ENCODE measurements around the gene PROSER3. TPM values are rescaled to one million over a fixed set of nuclear protein-coding genes. Genes with fewer than 3 reads are reported as not detected.

Gene PROSER3
- total RNA-seq, 8 experiments from 2014 or later = 3.1 to 19.9 (median 12.7) TPM

DNA sequence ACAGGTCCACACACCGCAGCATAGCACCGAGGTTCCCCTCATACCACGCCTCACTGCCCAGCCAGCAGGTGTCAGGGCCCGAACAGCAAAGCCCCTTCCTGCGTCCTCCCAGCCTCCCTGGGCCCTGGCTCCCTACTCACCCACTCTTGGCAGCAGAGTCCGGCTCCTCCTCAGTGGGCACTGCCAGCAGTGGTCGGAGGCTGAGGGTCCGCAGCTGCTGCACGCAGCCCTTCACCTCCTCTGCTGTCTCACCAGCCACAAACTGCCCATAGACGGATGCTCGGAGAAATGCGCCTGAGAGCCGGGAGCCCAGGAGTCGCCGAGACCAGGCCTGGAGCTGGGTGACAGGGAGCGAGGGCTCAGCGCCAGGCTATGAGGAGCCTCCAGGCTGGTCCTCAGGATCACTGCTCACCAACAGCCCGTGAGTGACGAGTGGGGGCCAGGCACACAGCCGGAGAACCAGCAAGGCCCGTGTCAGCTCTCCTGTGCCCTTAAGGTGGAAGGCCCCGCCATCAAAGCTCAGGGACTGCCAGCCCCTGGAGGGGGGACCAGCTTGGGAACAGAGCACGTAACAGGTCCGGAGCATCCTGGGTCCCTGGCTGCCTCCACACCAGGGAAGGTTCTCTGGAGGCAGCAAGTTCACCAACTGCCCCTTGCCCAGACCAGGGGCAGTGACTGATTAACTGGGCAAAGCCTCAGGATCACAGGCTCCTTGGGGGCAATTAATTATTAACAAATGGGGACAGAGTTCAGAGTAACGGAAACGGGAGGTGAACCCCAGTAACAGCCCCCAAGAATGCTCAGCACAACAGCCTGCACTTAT, 54.5 kb downstream of the PROSER3 start, which contains the start of gene PRODH2:
Gene PRODH2 (minus strand): TSS at position 626 of the 823 bp plus-strand sequence. CDS start 40 bp downstream, at position 586.
- in situ Hi-C loops (cut with MboI; ENCODE audit: low pct_unique_long_range_greater_than_20kb in 2 of 9, low sequenced_read_pairs in 9 of 9, unreplicated experiment in 9 of 9) = no loop called here
- ATAC-seq (replicated peaks in 6 of 8) = no peak

DNA sequence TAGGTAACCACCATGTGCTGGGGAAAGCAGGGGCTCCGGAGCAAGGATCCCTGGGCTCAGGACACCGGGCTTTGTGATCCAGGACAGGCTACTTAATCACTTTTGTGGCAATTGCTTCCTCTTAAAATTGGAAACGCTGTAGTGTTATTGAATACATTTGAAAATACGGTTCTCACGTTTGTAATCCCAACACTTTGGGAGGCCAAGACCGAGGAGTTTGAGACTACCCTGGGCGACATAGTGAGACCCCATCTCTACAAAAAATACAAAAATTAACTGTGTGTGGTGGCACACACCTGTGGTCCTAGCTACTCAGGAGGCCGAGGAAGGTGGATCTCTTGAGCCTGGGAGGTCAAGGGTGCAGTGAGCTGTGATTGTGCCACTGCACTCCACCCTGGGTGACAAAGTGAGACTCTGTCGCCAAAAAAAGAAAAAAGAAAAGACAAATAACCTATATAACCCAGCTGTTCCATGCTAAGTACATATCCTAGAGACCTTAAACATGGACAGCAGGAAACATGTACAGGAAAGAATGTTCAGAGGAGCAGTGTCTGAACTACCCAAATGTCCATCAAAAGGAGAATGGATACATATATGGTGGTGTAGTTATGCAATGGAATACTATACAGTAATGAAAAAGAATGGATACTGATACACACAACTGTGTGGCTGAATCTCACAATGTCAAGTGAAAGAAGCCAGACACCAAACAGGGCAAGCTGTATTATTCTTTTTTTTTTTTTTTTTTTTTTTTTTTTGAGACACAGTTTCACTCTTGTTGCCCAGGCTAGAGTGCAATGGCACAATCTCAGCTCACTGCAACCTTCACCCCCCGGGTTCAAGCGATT, 55.3 kb downstream of the PROSER3 start:
- in situ Hi-C loops (cut with MboI; ENCODE audit: low pct_unique_long_range_greater_than_20kb in 2 of 9, low sequenced_read_pairs in 9 of 9, unreplicated experiment in 9 of 9) = no loop called here
- no peaks in the 10 kb centered on the region for H3K4me1 ChIP-seq (replicated peaks in 1 of 2)
- ATAC-seq (replicated peaks in 6 of 8) = no peak
- H3K4me3 ChIP-seq = no peak overlapping the region
- no peak overlapping the region for H3K27ac ChIP-seq
- WGBS, 10 experiments = 46 to 93% (median 68%) methylated on average over 1 to 10 of the region's 11 CpGs; no CpG with 5 or more reads in 3 of the 10 experiments

More for the DNA sequence above, 54.5 kb downstream of the PROSER3 start, which contains the start of gene PRODH2:
- H3K4me1 ChIP-seq (replicated peaks in 1 of 2) = no peaks in the 10 kb centered on the region
- no peak within 1 kb of the TSS for H3K27ac ChIP-seq
- 56 to 73% (median 61%) methylated on average over 3 to 7 of the region's 26 CpGs; no CpG with 5 or more reads in 7 of the 10 experiments for WGBS, 10 experiments
- no peak within 1 kb of the TSS for H3K4me3 ChIP-seq

DNA sequence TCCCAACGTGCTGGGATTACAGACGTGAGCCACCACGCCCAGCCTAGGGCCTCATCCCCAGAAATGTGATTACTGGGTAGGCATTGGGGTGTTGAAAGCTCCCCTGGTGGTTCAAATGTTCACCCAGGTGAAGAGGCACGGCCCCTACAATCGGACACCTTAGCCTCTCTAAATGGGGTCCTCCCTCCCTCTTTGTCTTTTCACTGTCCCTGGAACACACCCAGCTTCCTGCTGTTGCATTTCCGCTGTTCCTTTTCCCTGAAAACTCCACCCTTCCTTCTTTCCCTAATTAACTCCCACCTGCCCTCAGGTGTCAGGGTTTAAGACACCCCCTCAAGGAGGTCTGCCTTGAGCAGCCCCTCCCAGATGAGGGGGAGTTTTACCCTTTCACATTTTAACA, 58.3 kb downstream of the PROSER3 start:
- in situ Hi-C loops (cut with MboI; ENCODE audit: low pct_unique_long_range_greater_than_20kb in 2 of 9, low sequenced_read_pairs in 9 of 9, unreplicated experiment in 9 of 9) = no loop called here
- Histone ChIP-seq H3K4me1 (replicated peaks in 1 of 2) (peaks cover 0 to 7% of the 10 kb centered on the region in 2 donors), H3K27ac (no peak overlapping the region), H3K4me3 (no peak overlapping the region)
- WGBS, 10 experiments = 0 to 63% (median 40%) methylated on average over 1 to 6 of the region's 6 CpGs; no CpG with 5 or more reads in 3 of the 10 experiments
- no peak for ATAC-seq (replicated peaks in 6 of 8)

DNA sequence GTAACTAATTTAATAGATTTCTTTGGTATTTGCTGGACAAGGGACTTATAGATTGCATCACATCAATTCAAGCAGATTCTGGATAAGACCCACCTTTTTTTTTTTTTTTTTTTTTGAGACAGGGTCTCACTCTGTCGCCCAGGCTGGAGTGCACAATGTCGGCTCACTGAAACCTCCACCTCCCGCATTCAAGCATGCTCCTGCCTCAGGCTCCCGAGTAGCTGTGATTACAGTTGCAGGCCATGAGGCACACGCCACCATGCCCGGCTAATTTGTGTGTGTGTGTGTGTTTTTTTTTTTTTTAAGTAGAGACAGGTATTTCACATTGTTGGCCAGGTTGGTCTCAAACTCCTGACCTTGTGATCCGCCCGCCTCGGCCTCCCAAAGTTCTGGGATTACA, 58.9 kb downstream of the PROSER3 start:
- Histone ChIP-seq H3K27ac (no peak overlapping the region), H3K4me1 (replicated peaks in 1 of 2) (peaks cover 0 to 7% of the 10 kb centered on the region in 2 donors), H3K4me3 (no peak overlapping the region)
- no peak for ATAC-seq (replicated peaks in 6 of 8)
- 50 to 100% (median 80%) methylated on average over 1 to 6 of the region's 9 CpGs; no CpG with 5 or more reads in 1 of the 10 experiments for WGBS, 10 experiments
- in situ Hi-C loops (cut with MboI; ENCODE audit: low pct_unique_long_range_greater_than_20kb in 2 of 9, low sequenced_read_pairs in 9 of 9, unreplicated experiment in 9 of 9) = no loop called here

DNA sequence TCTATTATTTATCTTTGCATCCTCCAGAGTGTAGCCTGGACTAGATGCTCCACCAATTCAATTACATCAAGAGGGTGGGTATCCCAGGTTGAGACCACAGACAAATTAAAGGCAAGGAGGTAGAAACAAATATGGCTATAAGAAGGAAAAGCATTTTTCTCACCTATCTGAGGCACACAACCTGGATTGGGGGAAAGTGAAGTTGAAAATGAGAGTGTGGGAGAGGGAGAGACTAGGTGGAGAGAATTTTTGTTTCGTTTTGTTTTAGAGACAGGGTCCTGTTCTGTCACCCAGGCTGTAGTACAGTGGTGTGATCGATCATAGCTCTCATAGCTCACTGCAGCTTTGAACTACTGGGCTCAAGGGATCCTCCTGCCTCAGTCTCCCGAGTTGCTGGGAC, 60.5 kb downstream of the PROSER3 start:
- no peak for ATAC-seq (replicated peaks in 6 of 8)
- no peak overlapping the region for H3K27ac ChIP-seq
- H3K4me1 ChIP-seq (replicated peaks in 1 of 2) = peaks cover 0 to 7% of the 10 kb centered on the region in 2 donors
- WGBS, 10 experiments = 0 to 67% (median 31%) methylated on average over 1 to 3 of the region's 3 CpGs; no CpG with 5 or more reads in 4 of the 10 experiments
- H3K4me3 ChIP-seq = no peak overlapping the region
- in situ Hi-C loops (cut with MboI; ENCODE audit: low pct_unique_long_range_greater_than_20kb in 2 of 9, low sequenced_read_pairs in 9 of 9, unreplicated experiment in 9 of 9) = no loop called here

Other genes starting within 250 kb of the PROSER3 start
- 10 to 100 TPM in 2 of 8 experiments, 1 to 10 TPM in 3, under 1 TPM in 2, not detected in 1; 0.14 to 49.2 (median 3.1) TPM for gene DMKN, start 244.5 kb upstream of the PROSER3 start, total RNA-seq
- 1 to 10 TPM in 2 of 8 experiments, under 1 TPM in 6; 0.11 to 3.5 (median 0.41) TPM for gene SBSN, start 229.9 kb upstream of the PROSER3 start, total RNA-seq
- gene GAPDHS, start 224.7 kb upstream of the PROSER3 start, total RNA-seq = not detected
- 100 to 1,000 TPM in 2 of 8 experiments, 10 to 100 TPM in 6; 70.4 to 130 (median 89.3) TPM for gene TMEM147, start 212.6 kb upstream of the PROSER3 start, total RNA-seq
- gene ATP4A, start 194.5 kb upstream of the PROSER3 start, total RNA-seq = under 1 TPM in 5 of 8 experiments, not detected in 3; 0.05 to 0.25 (median 0.11) TPM
- gene PMIS2, start 172.0 kb upstream of the PROSER3 start, total RNA-seq = under 1 TPM in 1 of 8 experiments, not detected in 7; 0.66 TPM
- 10 to 100 TPM in 3 of 8 experiments, 1 to 10 TPM in 5; 2.7 to 14.3 (median 9.4) TPM for gene HAUS5, start 145.4 kb upstream of the PROSER3 start, total RNA-seq
- gene RBM42, start 129.1 kb upstream of the PROSER3 start, total RNA-seq = 10 to 100 TPM; 33.4 to 71.7 (median 51.1) TPM
- 1 to 10 TPM in 5 of 8 experiments, under 1 TPM in 3; 0.50 to 3.2 (median 1.4) TPM for gene ETV2, start 116.4 kb upstream of the PROSER3 start, total RNA-seq
- gene COX6B1, start 109.9 kb upstream of the PROSER3 start, total RNA-seq = 100 to 1,000 TPM; 721 to 998 (median 791) TPM
- under 1 TPM in 1 of 8 experiments, not detected in 7; 0.38 TPM for gene UPK1A, start 91.7 kb upstream of the PROSER3 start, total RNA-seq
- gene ZBTB32, start 53.6 kb upstream of the PROSER3 start, total RNA-seq = 10 to 100 TPM in 1 of 8 experiments, 1 to 10 TPM in 4, under 1 TPM in 3; 0.43 to 34.3 (median 2.2) TPM
- gene KMT2B, start 40.2 kb upstream of the PROSER3 start, total RNA-seq = 10 to 100 TPM in 4 of 8 experiments, 1 to 10 TPM in 4; 6.1 to 28.4 (median 11.0) TPM
- gene IGFLR1, start 15.7 kb upstream of the PROSER3 start, total RNA-seq = 1 to 10 TPM; 1.8 to 6.4 (median 4.3) TPM
- 10 to 100 TPM; 14.0 to 33.1 (median 18.9) TPM for gene U2AF1L4, start 12.8 kb upstream of the PROSER3 start, total RNA-seq
- 100 to 1,000 TPM in 2 of 8 experiments, 10 to 100 TPM in 6; 56.4 to 142 (median 84.7) TPM for gene PSENEN, start 12.5 kb upstream of the PROSER3 start, total RNA-seq
- gene LIN37, start 9.6 kb upstream of the PROSER3 start, total RNA-seq = 10 to 100 TPM; 12.6 to 32.0 (median 19.9) TPM
- 1 to 10 TPM in 2 of 8 experiments, under 1 TPM in 6; 0.14 to 1.8 (median 0.68) TPM for gene HSPB6, start 1.1 kb upstream of the PROSER3 start, total RNA-seq
- gene ARHGAP33, start 17.4 kb downstream of the PROSER3 start, total RNA-seq = 10 to 100 TPM in 5 of 8 experiments, 1 to 10 TPM in 2, under 1 TPM in 1; 0.51 to 33.1 (median 16.1) TPM
- gene PRODH2, start 54.7 kb downstream of the PROSER3 start, total RNA-seq = under 1 TPM in 1 of 8 experiments, not detected in 7; 0.52 TPM
- under 1 TPM in 6 of 8 experiments, not detected in 2; 0.05 to 0.85 (median 0.37) TPM for gene NPHS1, start 94.3 kb downstream of the PROSER3 start, total RNA-seq
- gene KIRREL2, start 98.7 kb downstream of the PROSER3 start, total RNA-seq = 1 to 10 TPM in 5 of 8 experiments, under 1 TPM in 3; 0.10 to 6.2 (median 1.3) TPM
- 100 to 1,000 TPM in 5 of 8 experiments, 10 to 100 TPM in 1, 1 to 10 TPM in 2; 4.6 to 397 (median 337) TPM for gene APLP1, start 110.4 kb downstream of the PROSER3 start, total RNA-seq
- gene NFKBID, start 142.4 kb downstream of the PROSER3 start, total RNA-seq = 10 to 100 TPM in 1 of 8 experiments, 1 to 10 TPM in 7; 1.6 to 10.1 (median 3.7) TPM
- 1 to 10 TPM in 2 of 8 experiments, under 1 TPM in 3, not detected in 3; 0.33 to 3.8 (median 0.62) TPM for gene HCST, start 144.4 kb downstream of the PROSER3 start, total RNA-seq
- gene TYROBP, start 150.1 kb downstream of the PROSER3 start, total RNA-seq = under 1 TPM in 1 of 8 experiments, not detected in 7; 0.76 TPM
- 10 to 100 TPM in 1 of 8 experiments, 1 to 10 TPM in 6, under 1 TPM in 1; 0.56 to 11.7 (median 6.5) TPM for gene LRFN3, start 178.2 kb downstream of the PROSER3 start, total RNA-seq
- gene SDHAF1, start 237.0 kb downstream of the PROSER3 start, total RNA-seq = 10 to 100 TPM; 10.6 to 23.5 (median 18.1) TPM